Activated naive CD8-positive, alpha-beta T cell treated with anti-CD3 and anti-CD28 coated beads, Interleukin-2, amount 50 U/mL, for 16 hours (primary cell): Measurements from ENCODE around the gene PCDHB16.

Source experiments
- DNase-seq: peaks from one replicate; pipeline ENCODE4 v3.0.0-alpha.2; 2020; ENCODE audit warnings: low read depth, low spot score

PCDHB16 gene

GRCh38 chr5:141234109-141234667, 52.0 kb downstream of the PCDHB16 start:
- DNase-seq, result no peak
